OCI-M2 (cell line): Measurements from ENCODE around the gene ARHGEF1.

Source experiments
- DNase-seq: peaks from one replicate; lab custom pipeline; 2025; ENCODE audit not compliant: unreplicated experiment; lab: John Stamatoyannopoulos, UW

Gene ARHGEF1, protein sequence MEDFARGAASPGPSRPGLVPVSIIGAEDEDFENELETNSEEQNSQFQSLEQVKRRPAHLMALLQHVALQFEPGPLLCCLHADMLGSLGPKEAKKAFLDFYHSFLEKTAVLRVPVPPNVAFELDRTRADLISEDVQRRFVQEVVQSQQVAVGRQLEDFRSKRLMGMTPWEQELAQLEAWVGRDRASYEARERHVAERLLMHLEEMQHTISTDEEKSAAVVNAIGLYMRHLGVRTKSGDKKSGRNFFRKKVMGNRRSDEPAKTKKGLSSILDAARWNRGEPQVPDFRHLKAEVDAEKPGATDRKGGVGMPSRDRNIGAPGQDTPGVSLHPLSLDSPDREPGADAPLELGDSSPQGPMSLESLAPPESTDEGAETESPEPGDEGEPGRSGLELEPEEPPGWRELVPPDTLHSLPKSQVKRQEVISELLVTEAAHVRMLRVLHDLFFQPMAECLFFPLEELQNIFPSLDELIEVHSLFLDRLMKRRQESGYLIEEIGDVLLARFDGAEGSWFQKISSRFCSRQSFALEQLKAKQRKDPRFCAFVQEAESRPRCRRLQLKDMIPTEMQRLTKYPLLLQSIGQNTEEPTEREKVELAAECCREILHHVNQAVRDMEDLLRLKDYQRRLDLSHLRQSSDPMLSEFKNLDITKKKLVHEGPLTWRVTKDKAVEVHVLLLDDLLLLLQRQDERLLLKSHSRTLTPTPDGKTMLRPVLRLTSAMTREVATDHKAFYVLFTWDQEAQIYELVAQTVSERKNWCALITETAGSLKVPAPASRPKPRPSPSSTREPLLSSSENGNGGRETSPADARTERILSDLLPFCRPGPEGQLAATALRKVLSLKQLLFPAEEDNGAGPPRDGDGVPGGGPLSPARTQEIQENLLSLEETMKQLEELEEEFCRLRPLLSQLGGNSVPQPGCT

GRCh38 chr19:41882568-41883462, at the start of gene ARHGEF1:
Gene ARHGEF1, plus strand, starts transcription at chr19:41883184. Its CDS starts 4,899 bp downstream, at chr19:41888083.
- DNase-seq: no peak

DNA sequence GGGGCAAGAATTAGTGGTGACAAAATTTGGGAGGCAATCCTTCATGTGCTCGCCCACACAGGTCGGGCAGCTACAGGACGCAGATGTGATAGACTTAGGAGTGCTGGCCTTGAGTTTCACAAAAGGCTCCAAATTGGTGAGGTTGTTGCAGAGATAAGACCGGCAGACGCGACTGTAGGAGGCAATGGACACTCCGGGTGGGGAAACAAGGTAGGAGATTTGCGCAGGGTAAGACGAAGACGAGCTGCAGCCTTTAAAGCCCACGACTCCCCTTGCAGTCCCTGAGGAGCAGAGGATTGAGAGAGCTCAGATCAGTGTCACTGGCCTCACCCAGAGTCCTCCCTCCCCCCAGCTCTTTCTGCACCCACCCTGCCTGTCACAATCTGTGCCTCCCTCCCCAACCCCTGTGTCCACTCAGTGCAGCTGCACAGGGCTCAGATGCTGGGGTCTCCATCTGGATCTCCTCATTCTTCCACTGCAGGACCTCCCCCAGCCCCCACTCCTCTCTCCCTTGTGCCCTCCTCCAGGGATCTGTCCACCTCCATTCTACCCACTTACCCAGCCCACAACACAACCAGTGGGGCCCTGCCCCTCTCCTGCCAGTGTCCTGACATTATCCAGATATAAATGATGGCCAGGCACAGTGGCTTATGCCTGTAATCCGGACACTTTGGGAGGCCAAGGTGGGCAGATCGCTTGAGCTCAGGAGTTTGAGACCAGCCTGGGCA, 44.8 kb upstream of the ARHGEF1 start:
- DNase-seq: no peak

GRCh38 chr19:41839211-41839610, 43.8 kb upstream of the ARHGEF1 start:
- DNase-seq: no peak

DNA sequence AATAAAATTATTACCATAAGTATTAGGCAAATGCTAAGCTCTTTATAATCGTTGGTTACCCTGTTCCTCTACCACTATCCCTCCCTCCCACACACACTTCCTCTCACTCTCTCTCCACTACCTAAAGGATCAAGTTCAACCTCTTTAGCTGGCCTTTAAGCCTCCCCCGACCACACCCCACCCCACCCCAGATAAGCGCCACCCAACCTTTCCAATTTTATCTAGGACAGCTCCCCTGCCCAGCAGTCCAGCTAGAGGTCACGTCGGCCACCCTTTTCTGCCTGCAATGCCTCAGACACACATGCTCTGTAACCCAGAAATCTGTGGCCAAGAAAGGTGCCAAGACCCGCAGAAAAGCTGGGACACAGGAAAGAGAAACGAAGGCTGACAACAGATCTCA, 39.6 kb upstream of the ARHGEF1 start:
- DNase-seq: no peak

- DNase-seq: no peak
Observed at GRCh38 chr19:41844601-41845000, 38.4 kb upstream of the ARHGEF1 start, which contains the start of gene LYPD4. Gene LYPD4, minus strand, starts transcription at chr19:41844683. Its CDS starts 5,398 bp downstream, at chr19:41839285.

DNA sequence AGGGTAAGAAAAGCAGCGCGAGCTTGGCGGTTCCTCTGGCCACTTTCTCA, 38.2 kb upstream of the ARHGEF1 start, which contains the start of gene DMRTC2:
Gene DMRTC2 (plus strand): TSS at position 42 of the 50 bp plus-strand sequence. CDS start 2,387 bp downstream, outside the sequence.
- DNase-seq: no peak

DNA sequence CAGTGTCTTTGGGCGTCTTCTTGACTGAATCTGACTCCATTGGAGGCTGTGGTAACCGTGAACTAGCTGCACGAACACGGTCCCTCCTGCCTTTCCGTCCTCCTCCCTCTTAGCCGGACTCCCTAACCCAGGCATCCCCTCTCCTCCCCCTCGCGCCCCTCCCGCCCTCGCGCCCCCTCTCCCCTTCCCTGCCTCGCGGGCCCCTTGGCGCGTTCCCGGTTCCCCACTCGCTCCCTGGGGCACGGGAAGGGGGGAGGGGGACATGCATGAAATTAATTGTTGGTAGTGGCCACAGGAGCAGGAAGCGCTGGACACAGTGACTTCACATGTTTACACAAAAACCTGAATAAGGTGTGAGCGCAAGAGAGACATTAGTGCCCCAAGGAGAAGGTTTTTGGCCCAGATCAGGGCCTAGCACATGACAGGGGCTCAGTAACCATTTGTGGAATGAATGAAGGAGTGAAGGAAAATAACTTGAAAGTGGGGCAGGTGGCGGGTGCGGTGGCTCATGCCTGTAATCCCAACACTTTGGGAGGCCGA, 37.9 kb upstream of the ARHGEF1 start:
- no peak for DNase-seq

GRCh38 chr19:41847351-41848105, 35.5 kb upstream of the ARHGEF1 start:
- DNase-seq: no peak

DNA sequence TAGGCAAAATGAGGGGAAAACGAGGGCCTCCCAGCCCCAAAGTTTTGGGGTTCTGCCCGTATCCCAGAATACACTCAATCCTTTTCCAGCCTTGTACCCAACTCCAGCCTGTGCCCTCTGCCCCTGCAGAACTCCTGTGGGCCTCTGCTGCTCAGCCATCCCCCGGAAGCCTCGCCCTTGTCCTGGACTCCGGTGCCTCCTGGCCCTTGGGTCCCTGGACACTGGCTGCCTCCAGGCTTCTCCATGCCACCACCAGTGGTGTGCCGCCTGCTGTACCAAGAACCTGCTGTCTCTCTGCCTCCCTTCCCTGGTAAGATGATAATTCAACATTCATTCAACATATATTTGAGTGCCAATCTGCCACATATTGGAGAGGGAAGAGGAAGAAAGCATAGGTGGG, 34.3 kb upstream of the ARHGEF1 start:
- no peak for DNase-seq

DNA sequence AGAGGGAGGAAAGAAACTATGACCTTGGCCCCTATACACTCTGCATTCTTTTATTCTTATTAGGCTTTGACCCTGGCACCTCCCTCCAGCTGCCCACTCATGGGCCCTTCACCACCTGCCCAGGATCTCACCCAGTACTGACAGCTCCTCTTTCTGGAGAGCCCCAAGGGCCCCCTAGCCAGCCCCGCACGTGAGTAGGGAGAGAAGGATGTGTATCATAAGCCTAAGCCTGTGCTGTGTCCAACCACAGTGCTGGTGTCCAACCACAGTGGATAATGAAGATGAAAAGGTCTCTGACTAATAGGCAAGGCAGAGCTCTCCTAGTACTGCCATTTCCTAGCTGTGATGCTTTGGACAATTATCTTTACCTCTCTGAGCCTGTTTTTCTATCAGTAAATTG, 33.9 kb upstream of the ARHGEF1 start:
- DNase-seq: no peak

GRCh38 chr19:41850381-41850780, 32.6 kb upstream of the ARHGEF1 start:
- no peak for DNase-seq

GRCh38 chr19:41851456-41851855, 31.5 kb upstream of the ARHGEF1 start:
- no peak for DNase-seq

DNA sequence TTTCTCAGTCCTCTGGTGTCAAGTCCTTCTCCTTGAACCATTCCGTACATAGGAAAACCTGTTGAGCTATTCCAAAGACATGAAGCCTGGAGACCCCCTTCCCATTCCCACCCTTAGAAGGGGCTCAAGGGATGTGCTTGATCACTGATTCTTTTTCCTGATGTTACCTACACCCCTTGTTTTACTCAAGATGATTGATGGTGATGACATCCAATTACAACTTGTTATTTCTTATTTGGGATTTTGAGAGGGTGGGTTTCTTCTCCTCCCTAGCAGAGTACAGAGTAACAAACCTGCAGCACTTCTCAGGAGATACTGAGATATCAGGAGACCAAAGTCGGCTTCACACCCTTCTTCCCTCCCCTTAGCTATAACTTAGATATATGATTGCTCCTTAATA, 29.6 kb upstream of the ARHGEF1 start:
- no peak for DNase-seq

- DNase-seq: no peak
Observed at GRCh38 chr19:41853768-41854167, 29.2 kb upstream of the ARHGEF1 start.

- no peak for DNase-seq
Observed at GRCh38 chr19:41859213-41859617, 23.8 kb upstream of the ARHGEF1 start.

- DNase-seq: peak; percentile 90
Observed at GRCh38 chr19:41859618-41860418, 23.2 kb upstream of the ARHGEF1 start, which contains the start of gene RPS19. Gene RPS19, plus strand, starts transcription at chr19:41860255. Its CDS starts 520 bp downstream, at chr19:41860775.

GRCh38 chr19:41860419-41861115, 22.4 kb upstream of the ARHGEF1 start:
- no peak for DNase-seq

GRCh38 chr19:41861116-41861768, 21.7 kb upstream of the ARHGEF1 start:
- DNase-seq: no peak
